Peyer's patch (tissue), 4 donors: Measurements from ENCODE around the gene BANP. TPM values are rescaled to one million over a fixed set of nuclear protein-coding genes. Genes with fewer than 3 reads are reported as not detected.
"Not testable (repeated sequence)": the region's sequence is repeated elsewhere in the genome, so short reads cannot be mapped to it uniquely, and the experiment has no call there.

Experiments
- DNase-seq, 3 donors: peaks; one replicate each; pipeline ENCODE4 v3.0.0-alpha.2; 2017 to 2019
- H3K27ac ChIP-seq, 4 donors: fragments of 200-600 bp; sonication (generic); one replicate each; pipeline ENCODE4 v1.5.1; 2016 to 2019
- H3K27me3 ChIP-seq, 2 donors: fragments of 200-600 bp; sonication (generic); one replicate each; pipeline ENCODE4 v1.5.1; 2019
- H3K36me3 ChIP-seq, 3 donors: fragments of 200-600 bp; sonication (generic); one replicate each; pipeline ENCODE4 v1.5.1; 2016 to 2019
- H3K4me1 ChIP-seq, 4 donors: fragments of 200-600 bp; sonication (generic); one replicate each; pipeline ENCODE4 v1.5.1; 2016 to 2019
- H3K4me3 ChIP-seq, 4 donors: fragments of 200-600 bp; sonication (generic); 1 replicate in 3 of 4; 2 replicates in 1 of 4; pipeline ENCODE4 v1.5.1; 2016 to 2019; ENCODE audit warnings: mild to moderate bottlenecking in 1 of 4
- H3K9me3 ChIP-seq, 4 donors: fragments of 200-600 bp; sonication (generic); one replicate each; pipeline ENCODE4 v1.5.1; 2016 to 2019; ENCODE audit warnings: mild to moderate bottlenecking in 1 of 4
- CTCF ChIP-seq, 6 experiments: fragments of 450-650 bp in 4 of 6; fragments of 200-600 bp in 2 of 6; sonication (generic) in 1 of 6; IDR thresholded peaks; one replicate each; pipeline ENCODE4 v1.5.1; 2017 to 2019; ENCODE audit warnings: antibody characterized with exemption in 6 of 6, mild to moderate bottlenecking in 3 of 6, moderate library complexity in 1 of 6
- POLR2A ChIP-seq, 2 donors: fragments of 450-650 bp; IDR thresholded peaks; one replicate each; pipeline ENCODE4 v1.5.1; 2017; ENCODE audit warnings: antibody characterized with exemption in 2 of 2, mild to moderate bottlenecking in 2 of 2, moderate library complexity in 2 of 2
- total RNA-seq, 4 donors: library from RNA; depleted of rRNA; stranded (reverse); fragments of >200 nt; gene quantifications; one replicate each; pipeline ENCODE4 v1.1.0, GENCODE V29; 2016

The BANP gene
- total RNA-seq, 4 donors from 2014 or later: 27.6 to 113 (median 42.7) TPM

- TF ChIP-seq POLR2A (IDR thresholded peaks at IDR 0.05) (no peak), CTCF (IDR thresholded peaks at IDR 0.05) (no peak)
- Histone ChIP-seq H3K9me3 (no peaks in the 10 kb centered on the region), H3K4me3 (no peak overlapping the region), H3K27me3 (no peaks in the 10 kb centered on the region), H3K36me3 (peaks cover 0 to 5% (median 0%) of the 10 kb centered on the region in 3 donors), H3K4me1 (peaks cover 0 to 18% (median 0%) of the 10 kb centered on the region in 4 donors), H3K27ac (no peak overlapping the region)
- peak in 1 of 3 donors; percentile 33 for DNase-seq
Measured at GRCh38 chr16:88016964-88017363, 65.7 kb downstream of the BANP start.

GRCh38 chr16:88017587-88018101 is 66.4 kb downstream of the BANP start:
- H3K27me3 ChIP-seq: no peaks in the 10 kb centered on the region

GRCh38 chr16:88018382-88018781 is 67.1 kb downstream of the BANP start:
- not testable (repeated sequence) for H3K4me3 ChIP-seq, H3K9me3 ChIP-seq, H3K27ac ChIP-seq, H3K27me3 ChIP-seq
- Histone ChIP-seq H3K36me3 (peaks cover 0 to 15% (median 0%) of the 10 kb centered on the region in 3 donors), H3K4me1 (peaks cover 0 to 14% (median 0%) of the 10 kb centered on the region in 4 donors)
- peak in 2 of 3 donors; percentile 40 to 41 for DNase-seq

More at GRCh38 chr16:88017587-88018101, 66.4 kb downstream of the BANP start:
- Histone ChIP-seq H3K9me3 (no peaks in the 10 kb centered on the region), H3K4me3 (no peak overlapping the region), H3K36me3 (peaks cover 0 to 11% (median 0%) of the 10 kb centered on the region in 3 donors), H3K4me1 (peaks cover 0 to 18% (median 0%) of the 10 kb centered on the region in 4 donors), H3K27ac (no peak overlapping the region)
- DNase-seq: peak in 2 of 3 donors; percentile 16 to 36
- no peak for TF ChIP-seq POLR2A (IDR thresholded peaks at IDR 0.05)
- TF ChIP-seq CTCF (IDR thresholded peaks at IDR 0.05): no peak

GRCh38 chr16:88019041-88019820 is 68.0 kb downstream of the BANP start:
- not testable (repeated sequence) for H3K9me3 ChIP-seq, H3K27ac ChIP-seq, H3K27me3 ChIP-seq, H3K4me1 ChIP-seq, H3K4me3 ChIP-seq
- peak in 1 of 3 donors; percentile 28 for DNase-seq
- H3K36me3 ChIP-seq: peaks cover 0 to 15% (median 0%) of the 10 kb centered on the region in 3 donors

GRCh38 chr16:88019821-88020515 is 68.7 kb downstream of the BANP start:
- Histone ChIP-seq H3K4me1 (no peaks in the 10 kb centered on the region), H3K9me3 (no peaks in the 10 kb centered on the region), H3K27ac (no peak overlapping the region), H3K36me3 (peaks cover 0 to 15% (median 0%) of the 10 kb centered on the region in 3 donors), H3K4me3 (no peak overlapping the region), H3K27me3 (no peaks in the 10 kb centered on the region)
- TF ChIP-seq POLR2A (IDR thresholded peaks at IDR 0.05): no peak
- DNase-seq: peak in 1 of 3 donors; percentile 34

GRCh38 chr16:88020516-88020885 is 69.3 kb downstream of the BANP start:
- Histone ChIP-seq H3K36me3 (peaks cover 0 to 15% (median 0%) of the 10 kb centered on the region in 3 donors), H3K4me3 (no peak overlapping the region), H3K4me1 (no peaks in the 10 kb centered on the region), H3K9me3 (no peaks in the 10 kb centered on the region), H3K27me3 (no peaks in the 10 kb centered on the region), H3K27ac (no peak overlapping the region)
- TF ChIP-seq POLR2A (IDR thresholded peaks at IDR 0.05): no peak
- peak in 1 of 3 donors; percentile 33 for DNase-seq

GRCh38 chr16:88021041-88021970 is 70.1 kb downstream of the BANP start:
- not testable (repeated sequence) for H3K27me3 ChIP-seq, H3K4me3 ChIP-seq, H3K27ac ChIP-seq, H3K9me3 ChIP-seq, H3K4me1 ChIP-seq
- H3K36me3 ChIP-seq: peaks cover 0 to 20% (median 0%) of the 10 kb centered on the region in 3 donors
- peak in 1 of 3 donors; percentile 45 for DNase-seq
